Measurements from ENCODE around the gene NDUFS6.

DNA sequence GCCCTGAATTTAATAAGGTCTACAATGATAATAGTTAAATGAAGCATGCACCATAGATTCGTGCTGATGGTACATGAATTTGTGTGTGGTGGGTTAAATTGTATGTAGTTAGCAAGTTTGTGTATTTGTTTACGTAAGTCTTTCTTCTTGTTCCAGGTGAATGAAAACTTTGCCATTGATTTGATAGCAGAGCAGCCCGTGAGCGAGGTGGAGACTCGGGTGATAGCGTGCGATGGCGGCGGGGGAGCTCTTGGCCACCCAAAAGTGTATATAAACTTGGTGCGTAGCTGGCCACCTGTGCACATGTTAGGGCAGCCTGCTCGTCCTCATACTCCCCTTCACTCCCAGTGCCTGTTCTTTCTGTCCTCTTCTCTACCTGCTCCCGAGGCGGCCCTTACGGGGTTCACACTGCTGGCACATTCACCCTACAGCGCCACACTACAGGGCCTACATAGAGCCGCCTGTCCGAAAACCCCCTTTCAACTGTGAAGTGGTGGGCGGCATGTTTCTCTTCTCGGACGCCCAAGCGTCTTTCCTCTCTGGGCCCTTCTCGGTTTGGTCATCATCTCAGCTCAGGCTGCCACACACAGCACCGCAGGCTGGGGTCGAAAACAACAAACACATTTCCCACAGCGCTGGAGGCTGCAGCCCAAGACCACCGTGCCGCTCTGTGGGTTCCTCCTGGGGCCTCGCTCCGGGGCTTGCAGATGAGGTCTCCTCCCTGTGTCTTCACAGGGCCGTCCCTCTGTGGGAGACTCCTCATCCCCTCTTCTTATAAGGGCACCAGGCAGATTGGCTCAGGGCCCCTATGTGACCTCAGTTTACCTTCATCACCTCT, 13.2 kb downstream of the NDUFS6 start:
- TF ChIP-seq, protein P1, sequence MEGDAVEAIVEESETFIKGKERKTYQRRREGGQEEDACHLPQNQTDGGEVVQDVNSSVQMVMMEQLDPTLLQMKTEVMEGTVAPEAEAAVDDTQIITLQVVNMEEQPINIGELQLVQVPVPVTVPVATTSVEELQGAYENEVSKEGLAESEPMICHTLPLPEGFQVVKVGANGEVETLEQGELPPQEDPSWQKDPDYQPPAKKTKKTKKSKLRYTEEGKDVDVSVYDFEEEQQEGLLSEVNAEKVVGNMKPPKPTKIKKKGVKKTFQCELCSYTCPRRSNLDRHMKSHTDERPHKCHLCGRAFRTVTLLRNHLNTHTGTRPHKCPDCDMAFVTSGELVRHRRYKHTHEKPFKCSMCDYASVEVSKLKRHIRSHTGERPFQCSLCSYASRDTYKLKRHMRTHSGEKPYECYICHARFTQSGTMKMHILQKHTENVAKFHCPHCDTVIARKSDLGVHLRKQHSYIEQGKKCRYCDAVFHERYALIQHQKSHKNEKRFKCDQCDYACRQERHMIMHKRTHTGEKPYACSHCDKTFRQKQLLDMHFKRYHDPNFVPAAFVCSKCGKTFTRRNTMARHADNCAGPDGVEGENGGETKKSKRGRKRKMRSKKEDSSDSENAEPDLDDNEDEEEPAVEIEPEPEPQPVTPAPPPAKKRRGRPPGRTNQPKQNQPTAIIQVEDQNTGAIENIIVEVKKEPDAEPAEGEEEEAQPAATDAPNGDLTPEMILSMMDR (IDR thresholded peaks at IDR 0.05) = no peak
- no peak for TF ChIP-seq POLR2A (IDR thresholded peaks at IDR 0.05)
